Measurements from ENCODE around the gene PRKN. TPM values are rescaled to one million over a fixed set of nuclear protein-coding genes. Genes with fewer than 3 reads are reported as not detected.

The PRKN gene
- total RNA-seq, 1 donor from 2014 or later: 1.3 TPM

DNA sequence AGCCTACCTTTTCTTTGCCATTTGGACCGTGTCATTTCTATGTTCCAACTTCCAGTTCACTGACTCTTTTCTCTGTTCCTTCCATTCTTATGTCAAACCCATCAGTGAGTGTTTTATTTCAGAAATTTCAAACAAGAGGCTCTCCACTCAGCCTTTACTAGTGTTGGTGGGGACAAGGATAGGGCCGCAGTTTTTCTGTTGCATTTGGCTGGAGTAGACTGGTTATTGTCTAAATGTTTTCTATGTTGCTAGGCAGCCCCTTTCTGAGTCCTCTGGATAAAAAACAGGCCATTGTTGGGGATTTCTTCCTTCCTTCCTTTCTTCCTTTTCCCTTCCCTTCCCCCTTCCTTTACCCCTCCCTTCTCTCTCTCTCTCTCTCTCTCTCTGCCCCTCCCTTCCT, 288.6 kb downstream of the PRKN start:
- Histone ChIP-seq H2AFZ (ENCODE audit: low read depth, low read length) (no peak overlapping the region), H3K36me3 (ENCODE audit: insufficient read depth, low read length) (no peaks in the 10 kb centered on the region), H3K27ac (ENCODE audit: low read depth, low read length) (no peak overlapping the region), H3K27me3 (ENCODE audit: insufficient read depth, low read length) (no peaks in the 10 kb centered on the region), H3K4me2 (ENCODE audit: low read length) (no peak overlapping the region), H3K79me2 (ENCODE audit: insufficient read depth, low read length) (no peaks in the 10 kb centered on the region), H4K20me1 (ENCODE audit: insufficient read depth, low read length) (no peaks in the 10 kb centered on the region), H3K4me1 (ENCODE audit: insufficient read depth, low read length) (no peaks in the 10 kb centered on the region), H3K9me3 (ENCODE audit: insufficient read depth, low read depth, low read length) (no peaks in the 10 kb centered on the region), H3K9ac (ENCODE audit: low read length) (no peak overlapping the region), H3K4me3 (ENCODE audit: insufficient read depth, low read depth, low read length) (no peak overlapping the region)
- Mint-ChIP-seq H3K4me1 (ENCODE audit: low read depth, unreplicated experiment) (no peaks in the 10 kb centered on the region), H3K4me3 (ENCODE audit: unreplicated experiment) (no peak overlapping the region), H3K36me3 (ENCODE audit: low read depth, unreplicated experiment) (no peaks in the 10 kb centered on the region), H3K9me3 (ENCODE audit: unreplicated experiment) (peaks cover 7% of the 10 kb centered on the region), H3K27me3 (ENCODE audit: low read depth, unreplicated experiment) (no peaks in the 10 kb centered on the region), H3K27ac (ENCODE audit: unreplicated experiment) (no peak overlapping the region)
- TF ChIP-seq EZH2 (IDR thresholded peaks at IDR 0.05; ENCODE audit: insufficient read depth, low read length): no peak
- TF ChIP-seq, protein P1, sequence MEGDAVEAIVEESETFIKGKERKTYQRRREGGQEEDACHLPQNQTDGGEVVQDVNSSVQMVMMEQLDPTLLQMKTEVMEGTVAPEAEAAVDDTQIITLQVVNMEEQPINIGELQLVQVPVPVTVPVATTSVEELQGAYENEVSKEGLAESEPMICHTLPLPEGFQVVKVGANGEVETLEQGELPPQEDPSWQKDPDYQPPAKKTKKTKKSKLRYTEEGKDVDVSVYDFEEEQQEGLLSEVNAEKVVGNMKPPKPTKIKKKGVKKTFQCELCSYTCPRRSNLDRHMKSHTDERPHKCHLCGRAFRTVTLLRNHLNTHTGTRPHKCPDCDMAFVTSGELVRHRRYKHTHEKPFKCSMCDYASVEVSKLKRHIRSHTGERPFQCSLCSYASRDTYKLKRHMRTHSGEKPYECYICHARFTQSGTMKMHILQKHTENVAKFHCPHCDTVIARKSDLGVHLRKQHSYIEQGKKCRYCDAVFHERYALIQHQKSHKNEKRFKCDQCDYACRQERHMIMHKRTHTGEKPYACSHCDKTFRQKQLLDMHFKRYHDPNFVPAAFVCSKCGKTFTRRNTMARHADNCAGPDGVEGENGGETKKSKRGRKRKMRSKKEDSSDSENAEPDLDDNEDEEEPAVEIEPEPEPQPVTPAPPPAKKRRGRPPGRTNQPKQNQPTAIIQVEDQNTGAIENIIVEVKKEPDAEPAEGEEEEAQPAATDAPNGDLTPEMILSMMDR (IDR thresholded peaks at IDR 0.05; ENCODE audit: insufficient read depth, low read depth, low read length): no peak
- no peak for FAIRE-seq
- DNase-seq (ENCODE audit: low read depth): no peak

DNA sequence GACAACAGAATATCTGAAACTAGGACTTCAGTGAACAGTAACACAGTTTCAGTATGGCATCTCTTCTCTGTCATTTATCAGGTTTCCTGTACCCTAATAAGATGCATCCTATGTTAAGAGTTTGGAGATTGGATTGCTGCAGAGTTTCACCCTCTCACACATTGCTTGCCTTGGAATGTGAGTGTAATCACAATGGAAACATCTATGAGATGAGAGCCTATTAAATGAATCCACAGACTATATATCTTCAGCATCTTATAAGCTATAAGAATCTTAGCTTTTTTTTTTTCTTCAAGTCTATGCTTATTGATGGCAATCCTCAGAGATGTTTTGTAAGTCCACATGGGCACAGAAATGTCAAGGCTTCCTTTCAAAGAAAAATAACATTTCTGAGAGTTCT, 292.5 kb downstream of the PRKN start:
- H3K4me1 Mint-ChIP-seq (ENCODE audit: low read depth, unreplicated experiment): no peaks in the 10 kb centered on the region
- Histone ChIP-seq H3K9me3 (ENCODE audit: insufficient read depth, low read depth, low read length) (no peaks in the 10 kb centered on the region), H3K27me3 (ENCODE audit: insufficient read depth, low read length) (no peaks in the 10 kb centered on the region), H3K9ac (ENCODE audit: low read length) (no peak overlapping the region), H3K4me2 (ENCODE audit: low read length) (no peak overlapping the region), H3K4me3 (ENCODE audit: insufficient read depth, low read depth, low read length) (no peak overlapping the region), H3K27ac (ENCODE audit: low read depth, low read length) (no peak overlapping the region), H4K20me1 (ENCODE audit: insufficient read depth, low read length) (no peaks in the 10 kb centered on the region), H2AFZ (ENCODE audit: low read depth, low read length) (no peak overlapping the region), H3K36me3 (ENCODE audit: insufficient read depth, low read length) (no peaks in the 10 kb centered on the region), H3K4me1 (ENCODE audit: insufficient read depth, low read length) (no peaks in the 10 kb centered on the region), H3K79me2 (ENCODE audit: insufficient read depth, low read length) (no peaks in the 10 kb centered on the region)
- no peak for DNase-seq (ENCODE audit: low read depth)
- TF ChIP-seq, protein P1 (IDR thresholded peaks at IDR 0.05; ENCODE audit: insufficient read depth, low read depth, low read length): no peak
- TF ChIP-seq EZH2 (IDR thresholded peaks at IDR 0.05; ENCODE audit: insufficient read depth, low read length): no peak
- H3K9me3 Mint-ChIP-seq (ENCODE audit: unreplicated experiment): peaks cover 7% of the 10 kb centered on the region
- H3K36me3 Mint-ChIP-seq (ENCODE audit: low read depth, unreplicated experiment): no peaks in the 10 kb centered on the region
- no peak overlapping the region for H3K4me3 Mint-ChIP-seq (ENCODE audit: unreplicated experiment)
- FAIRE-seq: no peak
- no peak overlapping the region for H3K27ac Mint-ChIP-seq (ENCODE audit: unreplicated experiment)
- H3K27me3 Mint-ChIP-seq (ENCODE audit: low read depth, unreplicated experiment): no peaks in the 10 kb centered on the region

DNA sequence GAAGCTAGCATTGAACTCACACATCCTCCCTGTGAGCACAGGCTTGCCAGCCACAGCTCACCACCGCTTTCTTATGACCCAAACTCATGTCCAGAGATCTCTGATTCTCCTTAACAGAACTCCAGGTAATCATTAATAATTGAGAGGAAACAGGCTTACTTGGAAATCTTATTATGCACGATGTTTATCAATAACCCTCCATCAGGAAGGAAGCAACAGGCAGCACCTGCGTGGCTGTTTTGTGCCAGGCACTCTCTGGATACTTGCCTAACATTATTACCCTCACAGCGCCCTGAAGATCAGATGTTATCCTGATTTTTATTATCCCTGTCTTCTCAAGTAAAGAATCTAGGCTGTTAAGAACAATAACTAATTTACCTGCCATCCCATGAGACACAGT, 306.6 kb downstream of the PRKN start:
- Histone ChIP-seq H3K4me3 (ENCODE audit: insufficient read depth, low read depth, low read length) (no peak overlapping the region), H3K9me3 (ENCODE audit: insufficient read depth, low read depth, low read length) (no peaks in the 10 kb centered on the region), H3K9ac (ENCODE audit: low read length) (no peak overlapping the region), H3K27me3 (ENCODE audit: insufficient read depth, low read length) (no peaks in the 10 kb centered on the region), H4K20me1 (ENCODE audit: insufficient read depth, low read length) (no peaks in the 10 kb centered on the region), H2AFZ (ENCODE audit: low read depth, low read length) (no peak overlapping the region), H3K36me3 (ENCODE audit: insufficient read depth, low read length) (no peaks in the 10 kb centered on the region), H3K27ac (ENCODE audit: low read depth, low read length) (no peak overlapping the region), H3K4me1 (ENCODE audit: insufficient read depth, low read length) (no peaks in the 10 kb centered on the region), H3K79me2 (ENCODE audit: insufficient read depth, low read length) (no peaks in the 10 kb centered on the region), H3K4me2 (ENCODE audit: low read length) (no peak overlapping the region)
- no peaks in the 10 kb centered on the region for H3K4me1 Mint-ChIP-seq (ENCODE audit: low read depth, unreplicated experiment)
- no peak overlapping the region for H3K27ac Mint-ChIP-seq (ENCODE audit: unreplicated experiment)
- no peaks in the 10 kb centered on the region for H3K36me3 Mint-ChIP-seq (ENCODE audit: low read depth, unreplicated experiment)
- H3K27me3 Mint-ChIP-seq (ENCODE audit: low read depth, unreplicated experiment): no peaks in the 10 kb centered on the region
- no peaks in the 10 kb centered on the region for H3K9me3 Mint-ChIP-seq (ENCODE audit: unreplicated experiment)
- H3K4me3 Mint-ChIP-seq (ENCODE audit: unreplicated experiment): no peak overlapping the region
- TF ChIP-seq, protein P1 (IDR thresholded peaks at IDR 0.05; ENCODE audit: insufficient read depth, low read depth, low read length): no peak
- no peak for TF ChIP-seq EZH2 (IDR thresholded peaks at IDR 0.05; ENCODE audit: insufficient read depth, low read length)
- no peak for FAIRE-seq
- no peak for DNase-seq (ENCODE audit: low read depth)
